SK-N-MC (cell line): ENCODE data around the gene NMB.

ENCODE experiments used
- EZH2 ChIP-seq: fragments of 200-600 bp; sonication (generic); IDR thresholded peaks from one replicate; pipeline ENCODE4 v1.6.1; 2017; ENCODE audit warnings: antibody characterized with exemption
- FOXP2 ChIP-seq: optimal IDR thresholded peaks from 2 replicates; pipeline ENCODE3; 2011; ENCODE audit warnings: mild to moderate bottlenecking, moderate library complexity; ENCODE audit not compliant: insufficient read depth; ENCODE audit errors: extremely low read length, control extremely low read depth
- POLR2AphosphoS5 ChIP-seq: IDR thresholded peaks from 2 replicates; pipeline ENCODE4 v1.6.1; 2012; ENCODE audit warnings: mild to moderate bottlenecking, low read depth, low read length, borderline replicate concordance

DNA sequence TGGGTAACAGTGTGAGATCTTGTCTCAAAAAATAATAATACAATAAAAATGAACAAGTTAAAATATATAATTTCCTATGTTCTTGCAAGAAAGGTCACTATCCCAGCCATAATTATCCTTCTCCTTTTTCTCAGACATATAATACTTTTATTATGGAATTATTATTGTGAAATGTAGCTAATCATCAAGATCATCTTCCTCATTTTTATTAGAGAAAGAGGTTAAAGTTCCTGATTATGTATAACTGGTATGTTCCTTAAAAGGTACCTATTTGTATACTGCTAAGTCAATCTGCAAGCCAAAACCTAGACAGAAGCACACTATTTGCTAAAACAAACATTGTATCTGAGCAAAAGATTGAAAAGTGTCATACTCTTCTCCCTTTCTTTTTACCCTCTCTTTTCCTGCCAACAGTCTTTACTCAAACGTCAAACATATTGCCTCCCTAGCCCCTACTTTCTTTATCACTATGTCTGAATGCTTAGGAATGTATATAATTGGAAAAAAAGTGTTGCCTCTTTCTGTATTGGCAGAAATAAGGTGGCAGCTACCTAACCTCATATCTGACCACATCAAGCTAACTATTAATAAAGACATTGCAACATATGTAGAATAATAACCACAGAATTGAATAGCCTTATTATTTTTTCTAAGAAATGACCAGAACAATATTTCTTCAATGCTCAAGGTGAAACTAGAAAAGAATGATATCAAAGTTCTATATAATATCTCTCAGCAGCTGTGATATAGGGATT is 39.4 kb upstream of the NMB start:
- TF ChIP-seq POLR2AphosphoS5 (no peak), EZH2 (no peak), FOXP2 (no peak)
